IMR-90 (cell line): ENCODE results near the gene HIPK1. TPM values are rescaled to one million over a fixed set of nuclear protein-coding genes. Genes with fewer than 3 reads are reported as not detected.

Source experiments
- ATAC-seq: fragments of 200-7000 bp; cut with Tn5 transposase; 2 replicates; pipeline ENCODE4 v1.9.1; 2020; ENCODE audit warnings: low read depth, mild to moderate bottlenecking, moderate library complexity
- BruUV-seq: library from RNA; stranded (reverse); fragments of 400-500 nt; replicated peaks from 2 replicates; lab custom pipeline; 2021; lab: Mats Ljungman, UMichigan
- CTCF ChIA-PET: fragments of 300-600 bp; formaldehyde crosslinking; extraction: SDS; loops from one replicate; lab custom pipeline; 2021; ENCODE audit warnings: antibody characterized with exemption; lab: Yijun Ruan, JAX
- POLR2A ChIA-PET: fragments of 300-600 bp; sonication (Branson Sonifier 250); formaldehyde crosslinking; loops from one replicate; lab custom pipeline; 2022; ENCODE audit warnings: antibody characterized with exemption; ENCODE audit not compliant: unreplicated experiment; lab: Charles Lee
- DNase-seq: peaks from one replicate; pipeline ENCODE4 v3.0.0; 2013
- H2AFZ ChIP-seq: replicated peaks from 2 replicates; pipeline ENCODE3; 2013; ENCODE audit warnings: low read length, mild to moderate bottlenecking; ENCODE audit not compliant: poor library complexity
- H2AK5ac ChIP-seq: 2 replicates; pipeline ENCODE4 v1.6.1; 2013; ENCODE audit warnings: low read depth, low read length, inconsistent platforms
- H2AK9ac ChIP-seq: replicated peaks from 2 replicates; pipeline ENCODE3; 2013; ENCODE audit warnings: mild to moderate bottlenecking, low read depth, low read length, moderate library complexity; ENCODE audit not compliant: poor library complexity
- H2BK120ac ChIP-seq: 2 replicates; pipeline ENCODE4 v1.6.1; 2013; ENCODE audit warnings: low read depth, low read length, inconsistent platforms
- H2BK15ac ChIP-seq: 3 replicates; pipeline ENCODE4 v1.6.1; 2013; ENCODE audit warnings: low read depth, low read length, inconsistent platforms
- H2BK20ac ChIP-seq: 2 replicates; pipeline ENCODE4 v1.6.1; 2013; ENCODE audit warnings: low read depth, mild to moderate bottlenecking, inconsistent platforms, low read length, moderate library complexity
- H2BK5ac ChIP-seq: 2 replicates; pipeline ENCODE4 v1.6.1; 2013; ENCODE audit warnings: mild to moderate bottlenecking, low read depth, low read length, inconsistent platforms; ENCODE audit not compliant: poor library complexity, severe bottlenecking
- H3K14ac ChIP-seq: replicated peaks from 2 replicates; pipeline ENCODE4 v1.6.1; 2013; ENCODE audit warnings: low read depth, low read length, inconsistent platforms
- H3K18ac ChIP-seq: 2 replicates; pipeline ENCODE4 v1.6.1; 2013; ENCODE audit warnings: low read depth, low read length, control low read depth
- H3K23ac ChIP-seq: 2 replicates; pipeline ENCODE4 v1.6.1; 2013; ENCODE audit warnings: low read depth, low read length, inconsistent platforms
- H3K27ac ChIP-seq: 2 replicates; pipeline ENCODE4 v1.5.1; 2013; ENCODE audit warnings: mild to moderate bottlenecking, control low read depth, low read length; ENCODE audit not compliant: insufficient read depth
- H3K27me3 ChIP-seq: 2 replicates; pipeline ENCODE4 v1.6.1; 2013; ENCODE audit warnings: low read length; ENCODE audit not compliant: control insufficient read depth, insufficient read depth
- H3K36me3 ChIP-seq: 2 replicates; pipeline ENCODE4 v1.6.1; 2013; ENCODE audit warnings: low read length, mixed read lengths; ENCODE audit not compliant: control insufficient read depth, insufficient read depth
- H3K4ac ChIP-seq: 2 replicates; pipeline ENCODE4 v1.6.1; 2013; ENCODE audit warnings: low read depth, low read length, inconsistent platforms
- H3K4me1 ChIP-seq: 2 replicates; pipeline ENCODE4 v1.6.1; 2013; ENCODE audit warnings: low read length, mixed read lengths; ENCODE audit not compliant: control insufficient read depth, insufficient read depth
- H3K4me2 ChIP-seq: 2 replicates; pipeline ENCODE4 v1.6.1; 2013; ENCODE audit warnings: low read depth, mild to moderate bottlenecking, control low read depth, low read length, moderate library complexity
- H3K4me3 ChIP-seq: 2 replicates; pipeline ENCODE4 v1.5.1; 2013; ENCODE audit warnings: low read depth, mild to moderate bottlenecking, control low read depth, low read length, moderate library complexity; ENCODE audit not compliant: insufficient read depth
- H3K56ac ChIP-seq: 2 replicates; pipeline ENCODE4 v1.6.1; 2013; ENCODE audit warnings: low read length, inconsistent platforms; ENCODE audit not compliant: insufficient read depth; ENCODE audit errors: extremely low read depth
- H3K79me1 ChIP-seq, 2 experiments: 2 replicates each; pipeline ENCODE4 v1.6.1; 2013; ENCODE audit warnings: low read length in 2 of 2, inconsistent platforms in 1 of 2, low read depth in 1 of 2
- H3K9ac ChIP-seq: 2 replicates; pipeline ENCODE4 v1.6.1; 2013; ENCODE audit warnings: low read depth, low read length, control low read depth
- H3K9me1 ChIP-seq: 2 replicates; pipeline ENCODE4 v1.6.1; 2013; ENCODE audit warnings: low read length, inconsistent platforms; ENCODE audit not compliant: insufficient read depth
- H3K9me3 ChIP-seq: 2 replicates; pipeline ENCODE4 v1.6.1; 2013; ENCODE audit warnings: low read length; ENCODE audit not compliant: control insufficient read depth, insufficient read depth
- H4K20me1 ChIP-seq: 2 replicates; pipeline ENCODE4 v1.6.1; 2013; ENCODE audit warnings: low read length, inconsistent platforms; ENCODE audit not compliant: insufficient read depth
- H4K5ac ChIP-seq: 2 replicates; pipeline ENCODE4 v1.6.1; 2013; ENCODE audit warnings: mild to moderate bottlenecking, low read depth, low read length, control low read depth
- H4K8ac ChIP-seq, 2 experiments: 2 replicates each; pipeline ENCODE4 v1.6.1; 2013; ENCODE audit warnings: low read depth in 2 of 2, low read length in 2 of 2, control low read depth in 1 of 2, inconsistent platforms in 1 of 2
- H4K91ac ChIP-seq: 2 replicates; pipeline ENCODE4 v1.6.1; 2013; ENCODE audit warnings: low read depth, low read length, inconsistent platforms; ENCODE audit not compliant: insufficient read depth
- CEBPB ChIP-seq: IDR thresholded peaks from 2 replicates; pipeline ENCODE4 v1.6.1; 2012; ENCODE audit warnings: low read depth, low read length, improper control_type of control experiment
- CHD1 ChIP-seq: IDR thresholded peaks from 2 replicates; pipeline ENCODE4 v1.6.1; 2012; ENCODE audit warnings: low read depth, low read length, improper control_type of control experiment
- CTCF ChIP-seq: conservative IDR thresholded peaks from 2 replicates; pipeline ENCODE4 v1.5.1; 2012; ENCODE audit warnings: mild to moderate bottlenecking, low read depth, low read length, improper control_type of control experiment
- FOS ChIP-seq: fragments of 150-350 bp; IDR thresholded peaks from 2 replicates; pipeline ENCODE4 v1.6.1; 2016; ENCODE audit warnings: low read depth, low read length
- MAFK ChIP-seq: IDR thresholded peaks from 2 replicates; pipeline ENCODE4 v1.6.1; 2012; ENCODE audit warnings: low read depth, low read length, improper control_type of control experiment
- MAZ ChIP-seq: IDR thresholded peaks from 2 replicates; pipeline ENCODE4 v1.6.1; 2012; ENCODE audit warnings: low read depth, mild to moderate bottlenecking, low read length, improper control_type of control experiment, moderate library complexity, borderline replicate concordance
- MXI1 ChIP-seq: IDR thresholded peaks from 2 replicates; pipeline ENCODE4 v1.6.1; 2012; ENCODE audit warnings: low read depth, mild to moderate bottlenecking, low read length, moderate library complexity, borderline replicate concordance
- NFE2L2 ChIP-seq: fragments of 150-350 bp; IDR thresholded peaks from 2 replicates; pipeline ENCODE4 v1.6.1; 2016; ENCODE audit warnings: low read depth, mild to moderate bottlenecking, low read length
- RAD21 ChIP-seq: IDR thresholded peaks from 2 replicates; pipeline ENCODE4 v1.6.1; 2012; ENCODE audit warnings: low read length, improper control_type of control experiment
- RCOR1 ChIP-seq: IDR thresholded peaks from 2 replicates; pipeline ENCODE4 v1.6.1; 2012; ENCODE audit warnings: mild to moderate bottlenecking, low read length, improper control_type of control experiment; ENCODE audit not compliant: insufficient replicate concordance
- RFX5 ChIP-seq: IDR thresholded peaks from 2 replicates; pipeline ENCODE4 v1.8.0; 2012; ENCODE audit warnings: low read depth, mild to moderate bottlenecking, low read length, moderate library complexity
- SMC3 ChIP-seq: fragments of 150-350 bp; IDR thresholded peaks from 2 replicates; pipeline ENCODE4 v1.6.1; 2016; ENCODE audit warnings: low read depth, mild to moderate bottlenecking, antibody characterized with exemption, low read length, moderate library complexity
- USF2 ChIP-seq: fragments of 150-350 bp; IDR thresholded peaks from 2 replicates; pipeline ENCODE4 v1.6.1; 2017; ENCODE audit warnings: mild to moderate bottlenecking, antibody characterized with exemption, low read length, low read depth
- WGBS, 2 experiments: methylation state at CpG; one replicate each; pipeline versions ENCODE4 v1.1.5 to v1.1.7; 2013; ENCODE audit warnings: missing lambda C conversion rate in 2 of 2; ENCODE audit not compliant: insufficient read length in 1 of 2; ENCODE audit errors: extremely low coverage in 2 of 2; 5-methylcytosine and 5-hydroxymethylcytosine counted together
- dilution Hi-C: fragments of 300-500 bp; cut with HindIII; formaldehyde crosslinking; loops from one replicate; pipeline ENCODE4 v1.14.3; 2018; ENCODE audit warnings: low sequenced_read_pairs; ENCODE audit not compliant: unreplicated experiment
- in situ Hi-C: fragments of 300-500 bp; cut with MboI; formaldehyde crosslinking; loops from 3 replicates; pipeline ENCODE4 v1.14.3; 2019; ENCODE audit warnings: low sequenced_read_pairs, inconsistent platforms, mixed read lengths
- intact Hi-C: fragments of 100-400 bp; cut with micrococcal nuclease; formaldehyde crosslinking; loops from 2 replicates; pipeline ENCODE4 v1.10.0; 2022
- polyA plus RNA-seq, 3 experiments: library from polyadenylated mRNA; depleted of rRNA; stranded (reverse); fragments of >200 nt; gene quantifications; 2 replicates each; pipeline ENCODE4 v1.2.3, GENCODE V29; 2012; ENCODE audit warnings: low replicate concordance in 1 of 3
- total RNA-seq: library from RNA; depleted of rRNA; stranded (reverse); fragments of >200 nt; gene quantifications from 2 replicates; pipeline ENCODE4 v1.2.3, GENCODE V29; 2012

The HIPK1 gene
- total and polyA plus RNA-seq, 2 of the 4 experiments (the other 2 are of a cell fraction), result 15.3 to 33.9 TPM

DNA sequence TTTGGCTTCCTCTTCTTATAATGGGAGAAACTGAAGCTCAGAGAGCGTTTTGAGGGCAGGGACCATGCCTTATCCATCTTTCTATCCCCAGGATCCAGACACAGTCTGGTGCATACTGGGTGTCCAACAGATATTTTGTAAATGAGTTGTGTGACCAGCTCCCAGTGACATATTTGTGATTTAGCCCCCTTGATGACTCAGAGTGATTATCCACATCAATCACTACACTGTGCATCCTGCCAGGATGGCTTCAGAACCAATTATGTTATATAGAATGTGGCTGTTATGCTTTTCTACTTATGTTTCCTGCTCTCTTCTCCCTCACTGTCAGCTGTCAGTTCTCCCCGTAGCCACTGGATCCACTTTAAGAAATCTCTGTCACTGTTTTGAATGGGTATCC, 61.4 kb downstream of the HIPK1 start:
- BruUV-seq, result no TSS peak
- ATAC-seq, result no peak
- Histone ChIP-seq H3K14ac (no peak overlapping the region), H3K27ac (no peak overlapping the region), H2AK9ac (no peak overlapping the region), H3K79me1 (no peaks in the 10 kb centered on the region), H3K4me2 (no peak overlapping the region), H3K9ac (no peak overlapping the region), H4K5ac (no peak overlapping the region), H3K4ac (no peak overlapping the region), H4K91ac (no peak overlapping the region), H3K4me1 (no peaks in the 10 kb centered on the region), H2BK120ac (no peak overlapping the region), H2AK5ac (no peak overlapping the region), H3K27me3 (peaks cover 2% of the 10 kb centered on the region), H3K9me1 (no peaks in the 10 kb centered on the region; the same call in 1 of the 2 replicates), H3K23ac (no peak overlapping the region), H4K20me1 (no peaks in the 10 kb centered on the region), H3K9me3 (peaks cover 6% of the 10 kb centered on the region), H3K4me3 (no peak overlapping the region), H2BK5ac (no peak overlapping the region), H2AFZ (no peak overlapping the region), H3K18ac (no peak overlapping the region), H4K8ac (no peak overlapping the region), H2BK20ac (no peak overlapping the region), H2BK15ac (no peak overlapping the region), H3K56ac (no peak overlapping the region), H3K36me3 (no peaks in the 10 kb centered on the region)
- ChIA-PET CTCF (no interaction called here), POLR2A (no interaction called here)
- DNase-seq, result no peak
- dilution Hi-C loops, result no loop called here
- WGBS, 2 experiments, result no CpG with 5 or more reads among the region's 2 CpGs
- intact Hi-C loops, result no loop called here
- TF ChIP-seq RCOR1 (no peak), NFE2L2 (no peak), CHD1 (no peak), MAFK (no peak), RAD21 (no peak), FOS (no peak), CTCF (no peak), RFX5 (no peak), MAZ (no peak), CEBPB (no peak), USF2 (no peak), MXI1 (no peak), SMC3 (no peak)
- in situ Hi-C loops, result no loop called here
